ENCODE measurements around the gene PLAGL2. TPM values are rescaled to one million over a fixed set of nuclear protein-coding genes. Genes with fewer than 3 reads are reported as not detected.

PLAGL2 gene
- total RNA-seq, 1 donor from 2014 or later: 11.8 TPM

DNA sequence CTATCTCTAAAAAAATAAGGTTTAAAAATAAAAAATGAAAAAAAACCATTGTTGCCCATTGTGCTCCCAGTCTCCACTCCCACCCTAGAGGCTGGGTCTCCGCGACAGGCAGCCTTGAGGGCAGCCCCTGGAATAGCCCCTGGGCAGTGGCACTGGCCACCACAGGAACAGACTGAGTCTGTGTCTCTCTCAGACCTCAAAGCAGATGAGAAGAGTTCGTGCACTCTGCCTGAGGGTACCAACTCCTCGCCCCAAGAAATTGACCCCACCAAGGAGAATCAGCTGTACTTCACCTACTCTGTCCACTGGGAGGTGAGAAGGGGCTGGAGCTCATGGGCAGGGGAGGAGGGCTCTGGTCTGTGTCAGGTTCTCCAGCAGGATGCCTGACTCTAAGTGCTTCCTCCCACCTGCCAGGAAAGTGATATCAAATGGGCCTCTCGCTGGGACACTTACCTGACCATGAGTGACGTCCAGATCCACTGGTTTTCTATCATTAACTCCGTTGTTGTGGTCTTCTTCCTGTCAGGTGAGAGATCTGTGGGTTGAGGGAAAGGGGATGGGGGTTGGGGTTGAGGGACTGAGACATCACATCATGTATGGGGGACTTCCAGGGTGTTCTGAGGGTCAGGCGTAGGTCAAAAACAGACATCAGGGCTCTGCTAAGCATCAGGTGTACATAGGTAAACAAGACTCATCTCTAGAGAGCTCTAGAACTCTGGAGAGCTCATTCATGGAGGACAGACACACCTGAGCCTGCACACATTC is 62.5 kb downstream of the PLAGL2 start:
- TF ChIP-seq, protein P1, sequence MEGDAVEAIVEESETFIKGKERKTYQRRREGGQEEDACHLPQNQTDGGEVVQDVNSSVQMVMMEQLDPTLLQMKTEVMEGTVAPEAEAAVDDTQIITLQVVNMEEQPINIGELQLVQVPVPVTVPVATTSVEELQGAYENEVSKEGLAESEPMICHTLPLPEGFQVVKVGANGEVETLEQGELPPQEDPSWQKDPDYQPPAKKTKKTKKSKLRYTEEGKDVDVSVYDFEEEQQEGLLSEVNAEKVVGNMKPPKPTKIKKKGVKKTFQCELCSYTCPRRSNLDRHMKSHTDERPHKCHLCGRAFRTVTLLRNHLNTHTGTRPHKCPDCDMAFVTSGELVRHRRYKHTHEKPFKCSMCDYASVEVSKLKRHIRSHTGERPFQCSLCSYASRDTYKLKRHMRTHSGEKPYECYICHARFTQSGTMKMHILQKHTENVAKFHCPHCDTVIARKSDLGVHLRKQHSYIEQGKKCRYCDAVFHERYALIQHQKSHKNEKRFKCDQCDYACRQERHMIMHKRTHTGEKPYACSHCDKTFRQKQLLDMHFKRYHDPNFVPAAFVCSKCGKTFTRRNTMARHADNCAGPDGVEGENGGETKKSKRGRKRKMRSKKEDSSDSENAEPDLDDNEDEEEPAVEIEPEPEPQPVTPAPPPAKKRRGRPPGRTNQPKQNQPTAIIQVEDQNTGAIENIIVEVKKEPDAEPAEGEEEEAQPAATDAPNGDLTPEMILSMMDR (IDR thresholded peaks at IDR 0.05): no peak
- H3K36me3 Mint-ChIP-seq (ENCODE audit: unreplicated experiment): peaks cover 54% of the 10 kb centered on the region
- no peaks in the 10 kb centered on the region for H3K27me3 Mint-ChIP-seq (ENCODE audit: unreplicated experiment)
- no peak overlapping the region for H3K4me3 Mint-ChIP-seq (ENCODE audit: unreplicated experiment)
- no peaks in the 10 kb centered on the region for H3K4me1 Mint-ChIP-seq (ENCODE audit: unreplicated experiment)
- no peaks in the 10 kb centered on the region for H3K9me3 Mint-ChIP-seq (ENCODE audit: unreplicated experiment)
- H3K27ac Mint-ChIP-seq (ENCODE audit: unreplicated experiment): no peak overlapping the region
- no peak for DNase-seq (ENCODE audit: extremely low spot score, unreplicated experiment)

DNA sequence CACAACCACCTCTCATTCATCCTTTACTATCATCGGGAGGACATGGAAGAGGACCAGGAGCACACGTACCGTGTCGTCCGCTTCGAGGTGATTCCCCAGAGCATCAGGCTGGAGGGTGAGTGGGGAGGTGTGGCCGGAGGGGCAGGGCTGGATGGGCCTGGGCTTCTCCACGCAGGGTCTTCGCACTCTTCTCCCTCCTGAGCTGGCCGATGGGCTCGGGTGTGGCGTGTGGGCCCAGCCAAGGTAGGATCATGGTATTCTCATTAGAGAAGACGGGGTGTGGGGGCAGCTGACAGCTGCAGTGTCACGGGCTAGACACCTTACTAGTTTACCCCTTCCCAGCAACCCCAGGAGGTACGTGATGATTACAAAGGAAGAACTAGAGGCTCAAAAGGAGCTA is 64.6 kb downstream of the PLAGL2 start:
- Mint-ChIP-seq H3K27ac (ENCODE audit: unreplicated experiment) (no peak overlapping the region), H3K27me3 (ENCODE audit: unreplicated experiment) (no peaks in the 10 kb centered on the region), H3K9me3 (ENCODE audit: unreplicated experiment) (no peaks in the 10 kb centered on the region), H3K4me3 (ENCODE audit: unreplicated experiment) (no peak overlapping the region), H3K36me3 (ENCODE audit: unreplicated experiment) (peaks cover 54% of the 10 kb centered on the region), H3K4me1 (ENCODE audit: unreplicated experiment) (no peaks in the 10 kb centered on the region)
- TF ChIP-seq, protein P1 (IDR thresholded peaks at IDR 0.05): no peak
- DNase-seq (ENCODE audit: extremely low spot score, unreplicated experiment): no peak

Other genes starting within 250 kb of the PLAGL2 start
- not detected in 2 replicates for gene XKR7, start 239.6 kb downstream of the PLAGL2 start, total RNA-seq
- not detected in 2 replicates for gene CCM2L, start 197.3 kb downstream of the PLAGL2 start, total RNA-seq
- gene HCK, start 155.5 kb downstream of the PLAGL2 start, total RNA-seq: not detected in 2 replicates
- gene TM9SF4, start 98.0 kb downstream of the PLAGL2 start, total RNA-seq: 64.4 and 67.3 TPM in 2 replicates
- gene POFUT1, start 137 bp upstream of the PLAGL2 start, total RNA-seq: 49.5 and 52.7 TPM in 2 replicates
- gene KIF3B, start 69.9 kb upstream of the PLAGL2 start, total RNA-seq: 28.8 and 30.4 TPM in 2 replicates
- 76.8 and 79.6 TPM in 2 replicates for gene ASXL1, start 150.6 kb upstream of the PLAGL2 start, total RNA-seq